ENCODE measurements around the gene SOS1.

The SOS1 gene

GRCh38 chr2:39091063-39091462 is 29.8 kb downstream of the SOS1 start (continued):
- TF ChIP-seq PRDM2 (tag by site-specific recombination; IDR thresholded peaks at IDR 0.05; ENCODE audit: borderline replicate concordance) (no peak), ZFP3 (tag by site-specific recombination; IDR thresholded peaks at IDR 0.05; ENCODE audit: low read depth) (no peak), ZNF529 (tag by site-specific recombination; IDR thresholded peaks at IDR 0.05; ENCODE audit: insufficient replicate concordance) (no peak)

GRCh38 chr2:39080152-39080551 is 40.7 kb downstream of the SOS1 start:
- no peak for TF ChIP-seq KLF10 (tag by site-specific recombination; IDR thresholded peaks at IDR 0.05)
- peaks cover 5% of the 10 kb centered on the region; the same call in 1 of the 2 replicates for H3K4me1 ChIP-seq (ENCODE audit: control insufficient read depth, insufficient read depth, low read length)
- H3K4me3 ChIP-seq (ENCODE audit: low read depth, low read length): no peak overlapping the region
- ChIA-PET CTCF (no interaction called here), POLR2A (no interaction called here)
- no peaks in the 10 kb centered on the region; a peak in 1 of 3 replicates for H3K36me3 ChIP-seq (ENCODE audit: control insufficient read depth in 2 of 2, insufficient read depth in 1 of 2, low read length in 2 of 2)
- H3K27ac ChIP-seq (ENCODE audit: extremely low read depth, low read depth, low read length): no peak overlapping the region
- H3K9me3 ChIP-seq (ENCODE audit: control insufficient read depth, insufficient read depth, low read depth, low read length): no peaks in the 10 kb centered on the region

GRCh38 chr2:39069890-39070465 is 50.9 kb downstream of the SOS1 start:
- H3K27ac ChIP-seq (ENCODE audit: extremely low read depth, low read depth, low read length): no peak overlapping the region
- peaks cover 15% of the 10 kb centered on the region for H3K4me1 ChIP-seq (ENCODE audit: control insufficient read depth, insufficient read depth, low read length)
- no peak overlapping the region for H3K4me3 ChIP-seq (ENCODE audit: low read depth, low read length)
- ChIA-PET CTCF (interaction anchor here (0.6 to 2.0 kb wide), 3 partner anchors 70 to 159 kb away, joined by 4 to 11 read pairs (median 6); no protein-coding TSS in a partner anchor), POLR2A (no interaction called here)
- peaks cover 0 to 8% of the 10 kb centered on the region in 2 experiments; a peak in 2 of 3 replicates for H3K36me3 ChIP-seq (ENCODE audit: control insufficient read depth in 2 of 2, insufficient read depth in 1 of 2, low read length in 2 of 2)
- H3K9me3 ChIP-seq (ENCODE audit: control insufficient read depth, insufficient read depth, low read depth, low read length): no peaks in the 10 kb centered on the region
- TF ChIP-seq ZBTB8A (tag by site-specific recombination; IDR thresholded peaks at IDR 0.05) (no peak), ZBTB7A (tag by site-specific recombination; IDR thresholded peaks at IDR 0.05; ENCODE audit: low read depth) (no peak), YY1 (tag by site-specific recombination; IDR thresholded peaks at IDR 0.05) (no peak)

GRCh38 chr2:39069136-39069515 is 51.7 kb downstream of the SOS1 start:
- H3K4me3 ChIP-seq (ENCODE audit: low read depth, low read length): no peak overlapping the region
- ChIA-PET CTCF (interaction anchor here (0.6 to 2.0 kb wide), 4 partner anchors 58 to 159 kb away, joined by 4 to 11 read pairs (median 5); no protein-coding TSS in a partner anchor), POLR2A (interaction anchor here (1.3 kb wide), 1 partner anchor 55 kb away, joined by 4 read pairs; no protein-coding TSS in a partner anchor)
- H3K4me1 ChIP-seq (ENCODE audit: control insufficient read depth, insufficient read depth, low read length): peaks cover 15% of the 10 kb centered on the region
- H3K36me3 ChIP-seq (ENCODE audit: control insufficient read depth in 2 of 2, insufficient read depth in 1 of 2, low read length in 2 of 2): peaks cover 0 to 8% of the 10 kb centered on the region in 2 experiments; a peak in 2 of 3 replicates
- no peak overlapping the region for H3K27ac ChIP-seq (ENCODE audit: extremely low read depth, low read depth, low read length)
- TF ChIP-seq ZNF664 (tag by site-specific recombination; IDR thresholded peaks at IDR 0.05): no peak
- TF ChIP-seq ZNF670 (tag by site-specific recombination; IDR thresholded peaks at IDR 0.05; ENCODE audit: low read depth): no peak
- no peak for TF ChIP-seq SETDB1 (IDR thresholded peaks at IDR 0.05; ENCODE audit: insufficient read length, low read length)
- H3K9me3 ChIP-seq (ENCODE audit: control insufficient read depth, insufficient read depth, low read depth, low read length): no peaks in the 10 kb centered on the region
